ENCODE results near the gene SCN5A.

The SCN5A gene

GRCh38 chr3:38560284-38560683, 89.2 kb downstream of the SCN5A start:
- DNase-seq (ENCODE audit: low read depth), result no peak

GRCh38 chr3:38558864-38559263, 90.6 kb downstream of the SCN5A start:
- no peak for DNase-seq (ENCODE audit: low read depth)

DNA sequence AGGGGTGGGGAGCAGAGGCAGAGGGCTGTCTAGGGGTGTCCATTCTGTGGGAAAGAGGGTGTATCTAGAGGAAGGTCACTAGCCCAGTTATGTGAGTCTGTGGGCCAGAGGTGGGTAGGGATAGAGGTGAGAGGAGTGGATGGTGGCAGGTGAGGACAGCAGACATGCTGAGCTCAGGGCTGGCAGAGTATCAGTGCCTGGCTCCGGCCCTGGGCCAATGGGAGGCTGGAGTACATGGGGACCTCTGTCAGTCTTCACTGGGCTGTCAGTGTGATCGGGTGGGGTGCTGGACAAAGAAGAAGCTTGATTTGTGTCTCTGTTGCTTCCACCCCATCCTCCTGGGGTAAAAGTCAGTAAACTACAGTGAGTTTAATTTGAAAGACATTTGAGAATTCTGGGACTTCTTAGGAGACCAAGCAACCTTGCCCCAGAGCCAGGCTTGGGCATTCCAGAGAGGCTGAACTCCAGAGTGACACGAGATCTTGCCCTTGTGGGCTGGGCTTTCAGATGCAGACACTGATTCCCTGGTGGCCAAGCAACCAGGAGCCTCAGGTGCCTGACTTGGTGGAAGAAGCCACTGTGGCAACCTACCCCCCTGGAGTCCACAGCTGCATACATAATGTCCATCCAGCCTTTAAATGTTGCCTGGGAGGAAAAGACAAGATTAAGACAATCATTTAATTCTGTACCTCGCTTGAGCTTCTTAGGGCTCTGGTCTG, 92.7 kb downstream of the SCN5A start:
- DNase-seq (ENCODE audit: low read depth), result no peak

- no peak for DNase-seq (ENCODE audit: low read depth)
Observed at GRCh38 chr3:38555926-38556325, 93.6 kb downstream of the SCN5A start.

- DNase-seq (ENCODE audit: low read depth), result no peak
Observed at GRCh38 chr3:38555149-38555840, 94.2 kb downstream of the SCN5A start.

DNA sequence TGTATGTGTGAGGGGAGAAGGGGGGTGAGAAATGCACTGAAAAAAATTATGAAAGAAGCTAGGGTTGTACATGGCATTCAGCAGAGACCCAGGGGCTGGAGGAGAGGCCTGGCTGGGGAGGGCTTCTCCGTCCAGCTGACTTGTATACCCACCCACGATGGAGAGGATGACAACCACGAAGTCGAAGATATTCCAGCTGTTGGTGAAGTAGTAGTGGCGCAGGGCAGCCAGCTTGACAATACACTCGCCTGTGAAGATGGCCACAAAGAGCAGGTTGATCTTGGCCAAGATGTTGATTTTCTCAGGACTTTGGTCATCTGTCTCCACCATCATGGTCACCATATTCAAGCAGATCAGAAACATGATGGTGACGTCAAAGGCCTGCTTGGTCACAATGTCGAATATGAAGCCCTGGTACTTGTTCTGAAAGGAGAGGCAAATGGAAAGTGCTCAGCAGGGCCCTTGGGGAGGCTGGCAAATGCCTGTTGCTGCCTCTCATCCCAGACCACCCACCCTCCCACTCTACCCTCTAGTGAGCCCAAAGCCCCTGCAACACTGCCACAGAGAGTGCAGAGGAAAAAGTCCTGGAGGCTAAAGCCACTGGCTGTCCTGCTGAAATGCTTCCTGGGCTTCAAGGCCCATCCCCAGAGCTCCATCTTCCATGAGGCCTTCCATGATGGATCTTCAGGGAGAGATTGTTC, 95.2 kb downstream of the SCN5A start:
- no peak for DNase-seq (ENCODE audit: low read depth)

DNA sequence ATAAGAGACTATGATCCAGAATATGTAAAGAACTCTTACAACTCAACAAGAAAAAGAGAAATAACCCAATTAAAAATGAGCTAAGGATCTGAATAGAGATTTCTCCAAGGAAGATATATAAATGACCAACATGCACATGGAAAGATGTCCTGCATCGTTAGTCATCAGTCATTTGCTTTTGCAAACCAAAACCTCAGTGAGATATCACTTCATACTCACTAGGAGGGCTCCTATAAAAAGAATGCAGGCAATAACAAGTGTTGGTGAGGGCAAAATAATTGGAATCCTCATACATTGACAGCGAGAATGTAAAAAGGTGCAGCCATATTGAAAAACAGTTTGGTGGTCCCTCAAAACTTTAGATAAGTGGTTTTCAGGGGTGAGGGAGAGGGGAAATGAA, 96.4 kb downstream of the SCN5A start:
- no peak for DNase-seq (ENCODE audit: low read depth)

- no peak for DNase-seq (ENCODE audit: low read depth)
Observed at GRCh38 chr3:38552364-38552763, 97.1 kb downstream of the SCN5A start.

DNA sequence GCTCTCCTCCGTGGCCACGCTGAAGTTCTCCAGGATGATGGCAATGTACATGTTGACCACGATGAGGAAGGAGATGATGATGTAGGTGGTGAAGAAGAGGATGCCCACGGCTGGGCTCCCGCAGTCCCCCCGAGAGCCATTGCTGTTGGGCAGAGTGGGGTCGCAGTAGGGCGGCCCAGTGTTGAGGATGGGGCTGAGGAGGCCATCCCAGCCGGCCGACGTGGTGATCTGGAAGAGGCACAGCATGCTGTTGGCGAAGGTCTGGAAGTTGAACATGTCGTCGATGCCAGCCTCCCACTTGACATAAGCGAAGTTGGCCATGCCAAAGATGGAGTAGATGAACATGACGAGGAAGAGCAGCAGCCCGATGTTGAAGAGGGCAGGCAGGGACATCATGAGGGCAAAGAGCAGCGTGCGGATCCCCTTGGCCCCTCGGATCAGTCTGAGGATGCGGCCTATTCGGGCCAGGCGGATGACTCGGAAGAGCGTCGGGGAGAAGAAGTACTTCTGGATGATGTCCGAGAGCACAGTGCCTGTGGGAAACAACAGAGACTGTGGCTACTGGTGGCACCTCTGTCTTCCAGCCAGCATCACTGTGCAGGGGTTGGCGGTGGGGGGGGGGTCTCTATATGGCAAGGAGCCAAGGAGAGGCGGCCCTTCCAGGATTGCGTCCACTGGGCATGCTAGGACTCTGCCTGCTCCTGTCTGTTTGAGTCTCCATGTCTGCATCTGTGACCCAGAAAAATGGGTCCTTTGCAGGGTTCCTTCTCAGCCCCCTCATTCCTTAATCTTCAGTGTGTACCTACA, 98.3 kb downstream of the SCN5A start:
- no peak for DNase-seq (ENCODE audit: low read depth)

GRCh38 chr3:38549957-38550840, 99.3 kb downstream of the SCN5A start:
- no peak for DNase-seq (ENCODE audit: low read depth)

DNA sequence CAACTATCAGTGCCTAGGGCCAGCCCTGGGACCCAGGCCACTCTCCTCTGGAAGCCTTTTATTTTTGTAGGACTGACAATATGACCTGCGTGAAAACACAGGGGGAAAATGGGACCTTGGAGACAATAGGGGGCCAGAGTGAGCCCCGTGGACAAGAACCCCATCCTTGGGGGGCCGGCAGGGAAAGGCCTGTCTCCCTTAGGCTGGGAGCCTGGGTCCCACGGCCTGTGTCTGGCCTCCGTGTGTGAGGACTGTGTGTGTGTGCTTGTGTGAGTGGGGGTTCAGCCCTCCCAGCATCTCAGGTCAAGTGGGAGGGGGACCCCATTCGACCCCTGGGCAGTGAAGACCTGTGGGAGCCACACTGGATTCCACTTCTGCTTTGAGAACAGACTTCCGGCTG, 100.0 kb downstream of the SCN5A start:
- no peak for DNase-seq (ENCODE audit: low read depth)

GRCh38 chr3:38549082-38549481, 100.4 kb downstream of the SCN5A start:
- DNase-seq (ENCODE audit: low read depth), result no peak

- DNase-seq (ENCODE audit: low read depth), result no peak
Observed at GRCh38 chr3:38548154-38548931, 101.1 kb downstream of the SCN5A start.

DNA sequence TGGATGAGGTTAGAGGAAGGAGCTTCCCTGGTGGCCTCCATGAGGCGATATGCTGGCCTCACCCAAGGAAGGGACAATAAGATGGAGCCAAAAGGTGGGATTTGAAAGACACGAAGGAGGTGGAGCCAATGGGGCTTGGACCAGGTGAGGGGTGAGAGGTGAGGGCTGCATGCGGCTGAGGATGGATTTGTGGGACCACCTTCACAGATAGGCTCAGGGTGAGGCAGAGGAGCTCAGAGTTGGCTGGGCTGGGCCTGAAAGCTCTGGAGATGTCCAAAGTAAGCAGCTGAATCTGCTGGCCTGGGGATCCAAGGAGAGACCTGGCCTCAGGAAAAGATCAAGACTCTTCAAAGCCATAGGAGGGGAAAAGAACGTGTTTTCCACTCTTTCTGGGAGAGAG, 103.5 kb downstream of the SCN5A start:
- no peak for DNase-seq (ENCODE audit: low read depth)

- no peak for DNase-seq (ENCODE audit: low read depth)
Observed at GRCh38 chr3:38545550-38545949, 103.9 kb downstream of the SCN5A start.

GRCh38 chr3:38544926-38545325, 104.6 kb downstream of the SCN5A start:
- DNase-seq (ENCODE audit: low read depth), result no peak

- no peak for DNase-seq (ENCODE audit: low read depth)
Observed at GRCh38 chr3:38543586-38543985, 105.9 kb downstream of the SCN5A start.

DNA sequence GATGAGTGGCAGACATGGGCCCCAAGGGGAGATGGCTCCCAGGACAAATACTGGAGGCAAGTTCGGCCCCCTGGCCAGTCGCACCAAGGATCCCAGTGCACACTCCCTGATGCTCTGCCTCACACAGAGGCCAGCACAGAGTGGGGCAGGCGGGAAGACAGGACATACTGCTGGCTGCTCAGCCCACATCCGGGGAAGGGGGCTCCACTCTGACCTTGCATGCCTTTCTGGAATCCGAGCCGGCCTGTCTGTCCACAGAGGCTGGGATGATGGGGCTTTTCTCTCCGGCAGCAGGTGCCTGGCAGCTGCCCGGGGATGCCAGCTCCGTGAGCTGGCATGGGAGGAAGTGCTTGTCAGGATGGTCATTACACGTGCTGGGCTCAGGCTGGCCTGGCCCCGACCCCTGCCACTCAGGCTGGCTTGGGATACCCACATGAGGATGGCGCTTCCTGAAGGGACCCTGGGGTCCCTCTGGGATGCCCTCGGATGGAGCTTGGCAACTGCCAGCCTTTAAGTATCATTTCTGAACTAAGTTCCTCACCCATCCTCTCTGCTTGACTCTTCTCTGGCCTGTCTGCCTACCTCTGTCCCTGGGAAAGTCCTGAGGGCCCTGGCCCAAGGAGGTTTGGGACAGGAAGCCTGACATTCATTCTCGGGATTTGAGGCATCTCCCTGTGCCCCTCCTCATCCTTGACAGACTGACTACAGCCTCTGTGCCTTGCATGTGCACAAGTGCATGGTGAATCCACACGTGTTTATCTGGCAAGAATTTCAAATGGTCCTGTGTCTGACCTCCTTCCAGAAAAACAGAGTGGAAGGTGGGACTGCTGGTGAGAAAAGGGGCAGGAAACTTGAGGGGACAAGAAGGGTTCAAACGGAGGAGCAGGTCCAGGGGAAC, 106.8 kb downstream of the SCN5A start:
- DNase-seq (ENCODE audit: low read depth), result no peak

DNA sequence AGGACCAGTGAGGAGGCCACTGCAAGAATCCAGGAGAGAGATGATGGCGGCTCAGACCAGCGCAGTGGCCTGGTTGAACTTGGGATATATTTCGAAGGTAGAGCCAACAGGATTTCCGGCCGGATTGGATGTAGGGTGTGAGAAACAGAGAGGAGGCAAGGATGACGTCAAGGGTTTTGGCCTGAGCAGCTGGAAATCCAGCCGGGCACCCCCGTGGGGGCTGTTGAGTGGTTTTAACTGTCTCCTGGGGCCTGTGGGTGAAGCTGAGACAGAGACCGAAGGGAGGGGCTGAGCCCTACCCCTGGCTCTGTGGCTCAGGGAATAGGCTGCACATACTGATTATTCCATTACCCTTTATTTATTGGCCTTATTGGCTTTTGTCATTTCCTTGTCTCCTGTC, 107.7 kb downstream of the SCN5A start:
- no peak for DNase-seq (ENCODE audit: low read depth)
